HG02852 (cell line): ENCODE data around the gene P3H2.

Experiments used
- ATAC-seq: cut with Tn5 transposase; IDR thresholded peaks from one replicate; pipeline ENCODE4 v1.9.1; 2021; ENCODE audit warnings: mild to moderate bottlenecking, moderate library complexity; ENCODE audit not compliant: unreplicated experiment

The P3H2 gene

DNA sequence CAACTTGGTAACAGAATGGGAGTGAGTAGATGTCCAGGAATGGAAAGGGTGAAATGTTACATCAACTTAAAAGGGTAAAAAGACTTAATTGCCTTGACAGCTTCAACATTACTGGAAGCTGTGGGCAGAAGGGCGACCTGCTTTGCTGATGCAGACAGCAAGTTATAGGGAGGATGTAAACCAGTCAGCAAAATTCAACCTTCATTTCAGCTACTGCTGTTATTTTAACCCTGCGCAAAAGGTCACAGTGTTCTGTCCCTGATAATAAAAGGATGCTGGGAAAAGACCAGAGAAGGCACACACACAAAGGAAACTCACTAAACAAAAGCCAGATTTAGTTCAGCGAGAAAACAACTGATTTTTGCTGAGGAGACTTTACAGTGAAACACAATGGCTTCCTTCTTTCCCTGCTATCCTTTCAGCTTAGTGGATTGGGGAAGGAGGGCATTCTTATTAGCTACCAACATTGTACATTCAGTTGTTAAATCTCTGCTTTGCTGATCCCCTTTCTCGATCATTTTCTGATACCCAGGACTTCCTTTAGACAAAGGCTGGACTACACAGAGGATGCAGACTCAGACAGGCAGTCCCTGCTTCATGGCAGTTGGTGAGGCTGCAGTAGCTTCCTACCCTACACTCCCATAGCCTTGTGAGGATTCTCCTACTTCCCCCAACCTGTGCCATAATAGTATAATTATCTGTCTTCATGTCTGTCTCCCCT is 62.0 kb downstream of the P3H2 start:
- no peak for ATAC-seq

DNA sequence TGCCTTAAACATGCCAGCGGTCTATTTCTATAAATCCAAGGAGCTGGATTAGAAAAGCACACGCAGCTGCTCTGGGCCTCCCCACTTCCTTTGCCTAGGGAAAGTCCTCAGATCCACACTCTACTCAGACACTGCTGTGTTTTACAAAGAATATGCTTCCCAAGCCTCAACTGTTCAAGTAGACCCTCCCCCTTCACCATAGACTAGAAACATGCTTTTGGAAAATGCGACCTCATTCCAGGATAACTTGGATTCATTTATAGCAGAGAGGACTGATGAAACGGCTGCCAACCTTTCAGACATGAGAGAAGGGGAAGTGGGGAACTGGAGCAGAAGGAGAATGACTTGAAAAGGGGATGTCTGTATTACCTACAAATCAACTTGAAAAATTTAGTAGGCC is 64.0 kb downstream of the P3H2 start:
- no peak for ATAC-seq

DNA sequence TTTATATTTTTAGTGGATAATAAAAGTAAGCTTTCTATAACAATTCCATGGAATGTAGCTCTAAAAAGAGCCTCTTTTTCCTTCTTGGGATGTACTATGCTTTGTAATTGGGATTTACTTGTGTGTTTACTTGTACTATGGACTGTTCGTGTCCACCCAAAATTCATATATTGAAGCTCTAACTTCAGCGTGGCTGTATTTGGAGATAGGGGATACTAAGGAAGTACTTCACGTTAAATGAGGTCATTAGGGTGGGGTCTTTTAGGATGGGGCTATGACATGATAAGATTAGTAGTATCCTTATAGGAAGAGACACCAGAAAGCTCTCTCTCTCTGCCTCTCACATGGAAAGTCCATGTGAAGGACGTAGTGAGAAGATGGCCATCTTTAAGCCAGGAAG is 64.9 kb downstream of the P3H2 start:
- no peak for ATAC-seq

DNA sequence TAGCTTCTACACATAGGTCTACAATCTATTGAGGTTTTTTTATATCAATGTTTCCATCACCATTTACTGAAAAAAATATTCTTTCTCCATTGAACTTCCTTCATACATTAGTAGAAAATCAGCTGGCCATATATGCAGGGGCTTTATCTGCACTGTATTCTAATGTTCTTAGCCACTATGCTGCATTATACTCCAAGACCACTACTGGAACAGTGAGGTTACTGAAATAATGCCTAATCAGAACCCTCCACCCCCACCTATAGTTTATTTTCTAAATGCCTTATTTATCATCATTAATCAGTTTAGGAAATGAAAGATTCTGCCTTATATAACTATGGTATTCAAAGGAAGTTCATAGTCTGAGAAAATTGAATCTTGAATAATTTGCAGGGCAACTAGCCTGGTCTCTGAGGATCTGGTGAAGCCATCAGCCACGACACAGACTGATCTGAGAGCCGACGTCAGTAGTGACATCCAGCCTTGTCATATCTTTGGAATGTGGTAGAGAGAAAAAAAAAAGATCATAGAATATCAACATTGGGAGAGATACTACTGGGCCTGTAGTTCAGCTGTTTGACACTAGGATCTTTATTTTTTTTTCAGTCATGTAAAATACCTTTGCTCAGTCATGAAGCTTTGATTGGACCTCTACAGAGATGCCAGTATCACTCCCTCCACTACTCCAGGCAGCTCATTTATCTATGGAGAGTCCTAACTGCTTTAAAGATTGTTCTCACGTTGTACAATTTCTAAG is 66.6 kb downstream of the P3H2 start:
- no peak for ATAC-seq

DNA sequence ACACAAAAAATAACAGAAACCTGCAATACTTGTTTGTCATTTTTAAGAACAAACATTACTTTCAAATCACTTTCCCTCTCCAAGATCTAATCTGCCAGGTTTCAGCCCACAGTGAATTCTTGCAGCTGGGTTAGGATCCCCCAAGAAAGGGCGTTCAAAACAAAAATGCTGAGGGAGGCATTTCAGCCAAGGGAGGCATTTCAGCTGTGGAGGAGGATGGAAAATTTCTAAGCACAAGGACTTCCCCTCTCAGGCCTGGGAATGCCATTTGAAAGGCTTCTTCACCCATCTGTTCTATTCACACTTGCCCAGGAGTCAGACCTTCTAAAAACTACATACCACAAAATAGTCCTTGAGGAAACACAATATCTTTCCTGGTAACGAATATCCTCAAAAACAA is 69.1 kb downstream of the P3H2 start:
- ATAC-seq, result no peak

DNA sequence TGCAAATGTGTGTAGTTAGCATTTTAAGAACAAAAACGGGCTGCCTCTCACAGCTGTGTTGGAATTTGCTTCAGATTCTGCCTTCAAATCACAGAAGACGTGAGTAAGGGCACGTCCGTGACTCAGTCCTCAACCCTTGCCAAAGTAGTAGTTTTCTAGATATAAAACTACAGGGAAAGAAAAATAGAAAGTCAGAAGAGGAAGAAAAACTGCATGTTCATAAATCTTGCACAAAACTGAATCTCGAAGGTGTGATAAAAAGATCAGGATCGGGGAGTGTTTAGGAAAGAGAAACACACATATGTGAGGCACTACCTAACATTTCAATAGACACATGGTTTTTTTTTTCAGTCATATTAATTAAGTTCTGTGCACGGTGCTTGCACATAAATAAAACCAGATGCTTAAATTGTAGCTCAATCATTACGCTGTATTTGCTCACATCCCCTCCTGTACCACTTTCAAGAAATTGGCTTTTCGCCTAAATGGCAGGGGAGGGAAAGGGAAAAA is 71.7 kb downstream of the P3H2 start:
- ATAC-seq, result no peak

DNA sequence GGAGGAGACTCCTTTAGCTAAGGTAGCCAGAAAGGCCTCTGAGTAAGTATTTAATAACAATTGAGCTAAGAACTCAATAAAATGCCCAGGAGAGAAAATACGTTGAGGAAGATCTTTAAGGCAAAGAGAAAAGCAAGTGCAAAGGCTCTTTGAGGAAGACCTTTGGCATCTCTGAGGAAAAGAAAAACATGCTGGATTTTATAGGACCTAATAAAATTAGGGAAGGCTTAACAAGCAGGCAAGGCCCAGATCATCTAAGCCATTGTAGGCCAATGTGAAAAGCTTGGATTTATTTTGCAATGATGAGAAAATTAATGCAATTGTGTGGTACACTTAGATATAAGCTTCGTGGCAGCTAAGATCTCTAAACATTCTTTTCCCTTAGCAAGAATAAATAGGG is 75.7 kb downstream of the P3H2 start:
- no peak for ATAC-seq

DNA sequence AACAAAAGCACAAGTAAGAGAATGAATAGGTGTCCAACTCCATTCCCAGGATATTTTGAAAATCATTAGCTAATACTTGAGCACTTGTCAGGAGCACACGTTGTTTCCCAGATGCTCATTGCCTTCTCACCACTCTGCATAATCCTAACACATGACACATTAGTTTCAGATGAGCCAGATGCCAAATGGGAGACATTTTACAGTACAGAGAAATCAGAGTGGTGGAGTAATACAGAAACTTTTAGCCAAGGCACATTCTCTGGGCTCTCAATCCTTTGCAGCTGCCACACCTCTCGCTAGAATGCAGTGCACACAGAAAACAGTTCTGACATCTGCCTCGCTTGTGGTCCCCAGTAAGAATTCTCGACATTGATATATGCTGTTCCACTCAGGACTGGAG is 76.6 kb downstream of the P3H2 start:
- no peak for ATAC-seq

DNA sequence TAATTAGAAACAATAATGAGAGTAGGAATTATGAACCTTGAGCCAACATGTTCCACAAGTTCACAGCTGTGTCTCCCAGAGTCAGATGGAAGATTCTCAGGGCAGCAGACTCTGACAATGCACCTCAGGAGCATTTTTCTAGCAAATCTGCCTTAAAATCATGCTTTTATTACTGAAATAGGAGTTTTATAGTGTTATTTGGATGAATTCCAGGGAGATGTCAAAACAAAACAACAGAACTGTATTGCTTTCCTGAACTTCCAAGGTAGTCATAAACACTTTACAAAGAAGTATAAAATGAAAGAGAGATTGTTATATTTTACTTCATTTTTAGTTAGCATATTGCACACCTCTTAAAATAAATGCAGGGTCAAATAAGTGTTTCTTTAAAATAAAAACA is 77.0 kb downstream of the P3H2 start:
- ATAC-seq, result no peak

DNA sequence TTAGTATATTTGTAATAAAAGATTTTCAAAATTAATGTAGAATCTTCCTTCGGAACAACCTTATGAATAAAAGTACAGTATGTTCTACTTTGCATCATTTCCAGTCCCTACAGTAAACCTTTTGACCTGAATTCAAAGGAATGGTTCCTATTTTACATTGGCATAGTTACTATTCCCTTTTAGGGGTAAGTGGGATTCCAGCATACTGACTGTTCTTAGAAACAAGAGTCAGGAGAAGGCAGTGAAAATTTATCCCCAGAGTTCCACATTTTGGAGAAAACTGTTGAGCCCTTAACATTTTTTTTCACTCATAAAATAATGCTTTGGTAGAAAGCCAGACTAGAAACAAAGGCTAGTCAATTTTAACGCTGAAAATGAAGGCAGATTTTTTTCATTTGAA is 78.1 kb downstream of the P3H2 start:
- no peak for ATAC-seq

DNA sequence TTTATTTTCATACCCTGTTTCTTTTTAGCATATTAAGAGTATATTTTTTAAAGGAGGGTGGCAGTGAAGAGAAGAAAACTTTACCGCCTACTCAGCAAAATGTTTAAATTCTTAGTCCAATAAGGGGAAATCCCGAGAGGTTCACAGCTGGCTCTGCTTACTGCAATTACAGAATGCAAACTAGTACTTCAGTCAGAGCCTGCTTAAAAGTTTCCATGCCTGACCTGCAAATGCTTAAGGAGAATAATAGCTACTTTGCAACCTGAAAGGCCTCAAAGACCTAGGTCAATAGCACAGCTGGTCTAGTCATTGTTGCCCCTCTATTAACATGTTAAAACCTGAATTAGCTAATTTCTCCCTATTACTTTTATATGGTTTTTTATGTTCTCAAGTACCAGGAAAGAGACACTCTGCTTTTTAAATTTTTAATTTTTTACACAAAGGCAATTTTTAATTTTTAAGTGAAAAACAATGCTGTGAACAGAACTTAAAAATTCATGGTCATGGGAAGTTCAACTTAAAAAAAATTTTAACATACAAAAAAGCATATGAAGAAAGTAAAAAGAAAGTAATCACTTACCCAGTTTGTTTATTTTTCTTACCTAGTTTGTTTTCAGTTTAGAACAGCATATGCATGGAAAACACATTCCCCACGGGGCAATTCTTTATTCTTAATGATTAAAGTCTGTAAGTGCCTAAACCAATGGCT is 79.2 kb downstream of the P3H2 start:
- ATAC-seq, result no peak

DNA sequence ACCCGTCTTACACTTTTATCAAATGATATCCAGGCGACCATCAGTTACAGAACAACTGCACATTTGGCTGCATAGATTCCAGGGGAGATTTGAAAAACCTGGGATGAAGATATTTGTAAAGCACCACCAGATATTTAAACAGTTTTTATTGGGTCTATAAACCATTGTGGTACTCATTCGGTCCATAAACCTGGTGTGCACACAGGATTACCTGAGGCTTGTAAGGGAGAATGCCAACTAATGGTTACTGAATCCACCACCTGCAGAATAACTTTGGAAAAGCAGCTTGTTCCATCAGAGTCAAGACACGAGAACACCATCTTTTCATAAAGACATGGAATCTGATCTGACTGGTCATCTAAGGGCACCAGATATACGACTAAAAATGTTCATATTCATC is 80.6 kb downstream of the P3H2 start:
- no peak for ATAC-seq

DNA sequence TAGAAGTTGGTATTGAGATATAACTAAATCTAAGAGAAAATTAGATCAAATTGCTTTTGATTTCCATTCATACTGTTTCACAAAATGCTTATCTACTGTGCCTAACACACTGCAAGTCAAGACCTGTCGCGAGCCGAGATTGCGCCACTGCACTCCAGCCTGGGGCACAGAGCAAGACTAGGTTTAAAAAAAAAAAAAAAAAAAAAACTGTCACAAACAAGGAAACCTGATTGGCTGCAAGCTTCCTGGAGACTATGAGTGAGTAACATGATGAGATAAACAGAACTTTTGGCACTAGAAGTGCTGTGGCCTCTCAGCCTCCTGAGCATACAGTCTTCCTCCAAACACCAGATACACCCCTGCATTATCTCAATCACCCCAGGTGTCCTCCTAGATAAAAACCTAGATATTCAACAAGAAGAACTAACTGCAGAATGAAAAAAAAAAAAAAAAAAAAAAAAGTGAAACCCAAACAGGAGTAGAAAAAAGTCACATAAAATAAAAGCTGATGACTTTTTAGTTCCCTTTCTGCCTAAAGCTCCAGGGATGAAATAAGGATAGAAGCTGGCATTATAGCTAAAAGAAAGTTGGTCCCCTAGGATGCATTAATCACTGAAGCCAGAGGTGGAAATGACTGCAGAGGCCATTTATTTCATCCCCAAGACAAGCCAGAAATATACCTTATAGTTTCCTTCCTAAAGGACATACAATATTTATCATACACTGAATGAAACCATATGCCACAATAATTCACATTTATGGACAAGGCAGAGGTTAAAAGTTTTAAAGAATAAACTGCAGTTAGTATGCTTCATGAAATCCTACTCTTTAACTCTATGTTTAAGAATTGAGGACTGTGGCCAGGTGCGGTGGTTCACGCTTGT is 82.4 kb downstream of the P3H2 start:
- no peak for ATAC-seq

DNA sequence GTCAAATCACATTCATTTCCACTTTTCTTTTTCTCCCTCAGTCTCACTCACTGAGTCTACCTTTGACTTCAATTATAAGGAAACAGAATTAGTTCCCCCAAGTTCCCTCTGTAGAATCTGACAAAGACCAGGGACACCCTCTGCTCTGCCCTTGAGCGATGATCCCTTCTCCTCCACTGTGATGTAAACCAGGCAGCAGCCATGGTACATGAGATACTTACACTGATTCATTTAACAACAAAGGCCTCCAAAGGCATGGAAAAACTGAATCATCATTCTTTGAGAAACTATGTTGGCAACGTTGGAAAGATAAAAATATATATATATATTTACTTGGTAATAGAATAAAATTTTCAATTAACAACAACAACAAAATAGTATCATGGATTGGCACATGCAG is 84.1 kb downstream of the P3H2 start:
- ATAC-seq, result no peak

DNA sequence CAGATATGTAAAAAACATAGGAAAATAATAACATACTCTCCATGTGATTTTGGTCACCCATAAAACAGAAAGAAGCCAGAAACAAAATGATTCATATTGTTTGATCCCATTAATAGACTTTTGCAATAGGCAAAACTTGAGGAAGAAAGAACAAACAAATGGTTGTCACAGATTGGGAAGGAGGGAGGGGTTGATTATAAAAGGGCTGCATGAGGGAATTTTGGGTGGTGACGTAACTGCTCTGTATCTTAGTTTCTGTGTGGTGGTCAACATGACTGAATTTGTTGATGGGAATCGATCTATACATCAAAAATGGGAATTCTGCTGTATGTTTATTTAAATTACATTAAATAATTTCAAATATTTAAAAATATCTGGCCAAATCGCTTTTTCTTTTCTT is 86.3 kb downstream of the P3H2 start:
- no peak for ATAC-seq

DNA sequence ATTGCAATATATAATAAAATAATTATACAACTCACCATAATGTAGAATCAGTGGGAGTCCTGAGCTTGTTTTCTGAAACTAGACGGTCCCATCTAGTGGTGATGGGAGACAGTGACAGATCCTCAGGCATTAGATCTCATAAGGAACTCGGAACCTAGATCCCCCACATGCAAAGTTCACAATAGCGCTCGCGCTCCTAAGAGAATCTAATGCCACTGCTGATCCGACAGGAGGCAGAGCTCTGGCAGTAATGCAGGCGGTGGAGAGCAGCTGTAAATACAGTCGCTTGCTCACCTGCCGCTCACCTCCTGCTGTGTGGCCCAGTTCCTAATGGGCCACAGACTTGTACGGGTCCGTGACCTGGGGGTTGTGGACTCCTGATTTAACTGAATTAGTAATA is 87.8 kb downstream of the P3H2 start:
- ATAC-seq, result no peak

DNA sequence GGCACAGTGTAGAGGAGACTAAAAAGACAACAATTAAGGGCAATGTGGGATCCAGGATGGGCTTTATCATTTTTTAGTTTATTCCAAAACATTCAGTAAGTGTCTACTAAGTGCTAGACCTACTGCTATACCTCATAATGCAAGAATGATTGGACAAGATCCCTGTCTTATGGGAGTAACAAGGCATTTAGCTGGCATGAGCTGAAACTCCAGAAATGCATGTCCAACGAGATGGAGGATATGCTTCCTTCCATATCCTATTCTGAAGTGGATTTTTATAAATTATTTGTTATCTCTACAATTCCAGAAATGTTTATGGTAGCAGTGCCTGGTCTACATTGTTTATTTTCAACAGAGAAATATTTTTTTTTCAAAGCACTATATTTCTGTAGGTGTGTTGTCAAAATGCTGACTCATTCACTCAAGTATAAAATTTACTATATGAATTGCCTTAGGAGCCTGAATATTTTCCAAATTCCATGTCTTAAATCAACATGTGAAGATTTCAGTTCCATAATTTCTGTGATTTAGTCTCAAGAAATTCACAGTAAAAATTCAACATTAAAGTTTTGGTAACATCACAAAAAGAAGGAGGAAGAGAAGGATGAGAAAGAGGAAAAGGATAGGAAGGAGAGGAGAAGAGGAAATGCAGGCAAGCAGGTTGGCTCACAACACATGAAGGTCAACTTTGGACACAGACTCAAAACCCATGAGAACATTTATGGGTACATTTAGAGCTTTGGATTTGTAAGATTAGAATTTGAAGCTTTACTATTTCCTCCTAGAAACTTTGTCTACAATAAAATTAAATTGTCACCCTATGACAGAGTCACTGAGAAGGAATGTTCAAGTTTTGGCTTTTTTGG is 88.6 kb downstream of the P3H2 start:
- ATAC-seq, result no peak

DNA sequence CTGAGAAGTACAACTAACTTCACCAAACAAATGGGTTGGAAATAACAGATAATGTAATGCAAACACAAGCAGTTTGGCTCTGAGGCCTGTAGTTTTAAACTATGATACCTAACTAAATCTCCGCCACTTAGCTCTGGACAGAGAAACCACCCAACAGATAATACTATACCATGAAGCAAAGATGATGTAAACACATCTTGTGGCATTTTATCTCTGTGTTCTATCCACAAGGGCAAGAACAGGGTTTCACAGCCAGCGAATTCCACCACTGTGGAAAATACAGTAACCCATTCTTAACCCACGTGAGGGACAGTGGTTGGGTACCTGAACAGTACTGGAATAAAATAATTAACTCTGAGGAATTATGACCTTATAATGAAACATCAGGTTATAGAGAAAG is 93.6 kb downstream of the P3H2 start:
- ATAC-seq, result no peak

DNA sequence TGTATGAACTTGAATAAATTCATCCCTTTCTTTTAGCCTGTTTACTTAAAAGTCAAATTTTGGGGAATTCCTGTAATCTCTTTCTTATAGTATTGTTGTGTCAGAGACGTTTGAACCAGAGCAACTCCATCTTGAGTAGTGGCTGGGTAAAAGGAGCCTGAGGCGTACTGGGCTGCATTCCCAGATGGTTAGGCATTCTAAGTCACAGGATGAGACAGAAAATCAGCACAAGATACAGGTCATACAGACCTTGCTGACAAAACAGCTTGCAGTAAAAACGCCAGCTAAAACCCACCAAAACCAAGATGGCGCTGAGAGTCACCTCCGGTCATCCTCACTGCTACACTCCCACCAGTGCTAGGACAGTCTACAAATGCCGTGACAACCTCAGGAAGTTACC is 94.5 kb downstream of the P3H2 start:
- ATAC-seq, result no peak

DNA sequence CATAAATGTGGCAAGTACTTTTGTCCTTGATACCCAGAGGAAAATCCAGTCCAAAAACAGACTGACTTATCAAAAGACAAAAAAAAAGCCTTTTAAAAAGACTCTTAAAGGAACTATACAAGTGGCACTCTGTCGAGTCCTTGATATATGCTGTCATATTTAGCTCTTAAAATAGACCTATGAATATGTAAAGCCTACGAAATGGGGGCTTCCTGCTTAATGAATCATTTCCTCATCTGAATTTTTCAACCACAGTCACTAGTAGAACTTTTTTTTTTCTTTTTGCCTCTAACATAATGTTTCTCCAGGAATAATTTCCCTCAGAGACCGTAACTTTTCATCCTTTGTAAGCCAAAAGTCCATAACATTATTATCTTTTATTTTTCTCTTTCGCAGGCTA is 95.8 kb downstream of the P3H2 start:
- ATAC-seq, result no peak
